ENCODE results near the gene DCHS1.
A peak's percentile ranks its signal among the peaks of the same experiment; 100 is the strongest.

DCHS1 gene

GRCh38 chr11:6667733-6668374 lies 12.2 kb upstream of the DCHS1 start:
- no peaks in the 10 kb centered on the region for H3K79me2 ChIP-seq (ENCODE audit: insufficient read depth, low read depth)
- H3K27me3 ChIP-seq (ENCODE audit: insufficient read depth, low read depth): no peaks in the 10 kb centered on the region
- H3K36me3 ChIP-seq (ENCODE audit: insufficient read depth): no peaks in the 10 kb centered on the region
- H3K4me2 ChIP-seq: no peak overlapping the region
- H4K20me1 ChIP-seq (ENCODE audit: insufficient read depth): no peaks in the 10 kb centered on the region
- no peak overlapping the region for H3K9ac ChIP-seq
- TF ChIP-seq CTCF (conservative IDR thresholded peaks at IDR 0.05; ENCODE audit: low read depth, low read length): peak; percentile 57
- no peak overlapping the region for H2AFZ ChIP-seq (ENCODE audit: low read depth)
- no peak overlapping the region for H3K4me3 ChIP-seq (IDR thresholded peaks at IDR 0.05; ENCODE audit: insufficient read depth, low read depth, low read length)
- H3K27ac ChIP-seq: no peak overlapping the region
- H3K4me1 ChIP-seq (ENCODE audit: low read depth, poor library complexity, severe bottlenecking): no peaks in the 10 kb centered on the region

- Histone ChIP-seq H3K4me1 (ENCODE audit: low read depth, poor library complexity, severe bottlenecking) (no peaks in the 10 kb centered on the region), H3K4me3 (IDR thresholded peaks at IDR 0.05; ENCODE audit: insufficient read depth, low read depth, low read length) (no peak overlapping the region), H3K4me2 (no peak overlapping the region), H4K20me1 (ENCODE audit: insufficient read depth) (no peaks in the 10 kb centered on the region), H3K27me3 (ENCODE audit: insufficient read depth, low read depth) (no peaks in the 10 kb centered on the region), H3K27ac (no peak overlapping the region), H2AFZ (ENCODE audit: low read depth) (no peak overlapping the region), H3K9ac (no peak overlapping the region), H3K79me2 (ENCODE audit: insufficient read depth, low read depth) (no peaks in the 10 kb centered on the region), H3K36me3 (ENCODE audit: insufficient read depth) (no peaks in the 10 kb centered on the region)
- TF ChIP-seq CTCF (conservative IDR thresholded peaks at IDR 0.05; ENCODE audit: low read depth, low read length): no peak
Observed at GRCh38 chr11:6666302-6667183, 10.9 kb upstream of the DCHS1 start.

GRCh38 chr11:6664551-6664950 lies 8.9 kb upstream of the DCHS1 start:
- Histone ChIP-seq H3K36me3 (ENCODE audit: insufficient read depth) (no peaks in the 10 kb centered on the region), H3K9ac (no peak overlapping the region), H3K27me3 (ENCODE audit: insufficient read depth, low read depth) (no peaks in the 10 kb centered on the region), H4K20me1 (ENCODE audit: insufficient read depth) (no peaks in the 10 kb centered on the region), H3K4me1 (ENCODE audit: low read depth, poor library complexity, severe bottlenecking) (no peaks in the 10 kb centered on the region), H3K4me3 (IDR thresholded peaks at IDR 0.05; ENCODE audit: insufficient read depth, low read depth, low read length) (no peak overlapping the region), H3K79me2 (ENCODE audit: insufficient read depth, low read depth) (no peaks in the 10 kb centered on the region), H3K27ac (no peak overlapping the region), H3K4me2 (no peak overlapping the region), H2AFZ (ENCODE audit: low read depth) (no peak overlapping the region)
- no peak for TF ChIP-seq CTCF (conservative IDR thresholded peaks at IDR 0.05; ENCODE audit: low read depth, low read length)

GRCh38 chr11:6663794-6664469 lies 8.3 kb upstream of the DCHS1 start:
- Histone ChIP-seq H3K4me2 (no peak overlapping the region), H2AFZ (ENCODE audit: low read depth) (no peak overlapping the region), H3K4me3 (IDR thresholded peaks at IDR 0.05; ENCODE audit: insufficient read depth, low read depth, low read length) (no peak overlapping the region), H3K36me3 (ENCODE audit: insufficient read depth) (no peaks in the 10 kb centered on the region), H3K9ac (no peak overlapping the region), H3K27ac (no peak overlapping the region), H3K79me2 (ENCODE audit: insufficient read depth, low read depth) (no peaks in the 10 kb centered on the region), H4K20me1 (ENCODE audit: insufficient read depth) (no peaks in the 10 kb centered on the region), H3K27me3 (ENCODE audit: insufficient read depth, low read depth) (no peaks in the 10 kb centered on the region), H3K4me1 (ENCODE audit: low read depth, poor library complexity, severe bottlenecking) (no peaks in the 10 kb centered on the region)
- TF ChIP-seq CTCF (conservative IDR thresholded peaks at IDR 0.05; ENCODE audit: low read depth, low read length): no peak

All from KMS-11 (cell line).